Effector memory CD8-positive, alpha-beta T cell (primary cell): Measurements from ENCODE around the gene RNFT2.
"Not testable (repeated sequence)": the region's sequence is repeated elsewhere in the genome, so short reads cannot be mapped to it uniquely, and the experiment has no call there.

Experiments
- ATAC-seq: fragments of 150-1000 bp; cut with Tn5 transposase; replicated peaks from 2 replicates; pipeline ENCODE4 v1.10.0; 2021; ENCODE audit warnings: mild to moderate bottlenecking, moderate library complexity
- DNase-seq, 3 experiments: peaks; one replicate each; pipeline ENCODE4 v3.0.0; 2021
- H3K27ac Mint-ChIP-seq, 2 donors: one replicate each; pipeline ENCODE4 v1.8.0; 2022; ENCODE audit warnings: mild to moderate bottlenecking in 2 of 2, mixed read lengths in 2 of 2, moderate library complexity in 2 of 2
- H3K27me3 Mint-ChIP-seq, 2 donors: one replicate each; pipeline ENCODE4 v1.8.0; 2022; ENCODE audit warnings: mixed read lengths in 2 of 2
- H3K36me3 Mint-ChIP-seq: one replicate; pipeline ENCODE4 v1.8.0; 2022; ENCODE audit warnings: mild to moderate bottlenecking, moderate library complexity, mixed read lengths; ENCODE audit not compliant: insufficient read depth
- H3K4me1 Mint-ChIP-seq, 2 donors: one replicate each; pipeline ENCODE4 v1.8.0; 2022; ENCODE audit warnings: low read depth in 2 of 2, mixed read lengths in 2 of 2
- H3K4me3 Mint-ChIP-seq, 2 donors: one replicate each; pipeline ENCODE4 v1.8.0; 2022; ENCODE audit warnings: mild to moderate bottlenecking in 2 of 2, mixed read lengths in 2 of 2, moderate library complexity in 2 of 2
- H3K9me3 Mint-ChIP-seq, 2 donors: one replicate each; pipeline ENCODE4 v1.8.0; 2022; ENCODE audit warnings: mixed read lengths in 2 of 2

The RNFT2 gene

GRCh38 chr12:116766285-116766684 is 28.2 kb downstream of the RNFT2 start:
- ATAC-seq (no peak), DNase-seq (no peak)
- H3K27ac Mint-ChIP-seq: no peak overlapping the region
- peaks cover 2% of the 10 kb centered on the region for H3K36me3 Mint-ChIP-seq
- H3K27me3 Mint-ChIP-seq: no peaks in the 10 kb centered on the region
- no peaks in the 10 kb centered on the region for H3K4me1 Mint-ChIP-seq
- H3K4me3 Mint-ChIP-seq: no peak overlapping the region
- H3K9me3 Mint-ChIP-seq: no peaks in the 10 kb centered on the region

GRCh38 chr12:116766746-116767145 is 28.6 kb downstream of the RNFT2 start:
- ATAC-seq (no peak), DNase-seq (no peak)
- H3K4me3 Mint-ChIP-seq: no peak overlapping the region
- H3K9me3 Mint-ChIP-seq: no peaks in the 10 kb centered on the region
- H3K27ac Mint-ChIP-seq: no peak overlapping the region
- H3K36me3 Mint-ChIP-seq: peaks cover 2% of the 10 kb centered on the region
- H3K4me1 Mint-ChIP-seq: no peaks in the 10 kb centered on the region
- H3K27me3 Mint-ChIP-seq: no peaks in the 10 kb centered on the region

- no peak for ATAC-seq
- H3K4me1 Mint-ChIP-seq: no peaks in the 10 kb centered on the region
- H3K4me3 Mint-ChIP-seq: no peak overlapping the region
- H3K27ac Mint-ChIP-seq: no peak overlapping the region
- H3K36me3 Mint-ChIP-seq: no peaks in the 10 kb centered on the region
- DNase-seq: no peak
- H3K9me3 Mint-ChIP-seq: no peaks in the 10 kb centered on the region
- no peaks in the 10 kb centered on the region for H3K27me3 Mint-ChIP-seq
Measured at GRCh38 chr12:116771651-116772050, 33.5 kb downstream of the RNFT2 start.

- Mint-ChIP-seq H3K27ac (no peak overlapping the region), H3K36me3 (no peaks in the 10 kb centered on the region)
- no peak for DNase-seq
Measured at GRCh38 chr12:116773276-116773731, 35.2 kb downstream of the RNFT2 start.

GRCh38 chr12:116774020-116774419 is 35.9 kb downstream of the RNFT2 start:
- no peak overlapping the region for H3K4me3 Mint-ChIP-seq
- DNase-seq (no peak), ATAC-seq (no peak)
- H3K9me3 Mint-ChIP-seq: no peaks in the 10 kb centered on the region
- no peaks in the 10 kb centered on the region for H3K27me3 Mint-ChIP-seq
- H3K36me3 Mint-ChIP-seq: no peaks in the 10 kb centered on the region
- no peaks in the 10 kb centered on the region for H3K4me1 Mint-ChIP-seq
- no peak overlapping the region for H3K27ac Mint-ChIP-seq

More at GRCh38 chr12:116773276-116773731, 35.2 kb downstream of the RNFT2 start:
- Mint-ChIP-seq H3K4me3 (no peak overlapping the region), H3K27me3 (no peaks in the 10 kb centered on the region), H3K9me3 (no peaks in the 10 kb centered on the region), H3K4me1 (no peaks in the 10 kb centered on the region)
- no peak for ATAC-seq

- ATAC-seq (no peak), DNase-seq (no peak)
- no peaks in the 10 kb centered on the region for H3K27me3 Mint-ChIP-seq
- no peaks in the 10 kb centered on the region for H3K36me3 Mint-ChIP-seq
- H3K9me3 Mint-ChIP-seq: no peaks in the 10 kb centered on the region
- H3K4me1 Mint-ChIP-seq: no peaks in the 10 kb centered on the region
- H3K27ac Mint-ChIP-seq: no peak overlapping the region
- H3K4me3 Mint-ChIP-seq: no peak overlapping the region
Measured at GRCh38 chr12:116777245-116777644, 39.1 kb downstream of the RNFT2 start.

GRCh38 chr12:116779597-116779996 is 41.5 kb downstream of the RNFT2 start:
- no peak for DNase-seq
- Mint-ChIP-seq H3K4me1 (no peaks in the 10 kb centered on the region), H3K27me3 (no peaks in the 10 kb centered on the region), H3K27ac (no peak overlapping the region), H3K4me3 (no peak overlapping the region), H3K36me3 (no peaks in the 10 kb centered on the region), H3K9me3 (no peaks in the 10 kb centered on the region)
- no peak for ATAC-seq

GRCh38 chr12:116780942-116781341 is 42.8 kb downstream of the RNFT2 start:
- DNase-seq (no peak), ATAC-seq (no peak)
- no peak overlapping the region for H3K27ac Mint-ChIP-seq
- no peak overlapping the region for H3K4me3 Mint-ChIP-seq
- H3K36me3 Mint-ChIP-seq: no peaks in the 10 kb centered on the region
- H3K27me3 Mint-ChIP-seq: no peaks in the 10 kb centered on the region
- no peaks in the 10 kb centered on the region for H3K4me1 Mint-ChIP-seq
- H3K9me3 Mint-ChIP-seq: no peaks in the 10 kb centered on the region

GRCh38 chr12:116783525-116784237 is 45.6 kb downstream of the RNFT2 start:
- no peaks in the 10 kb centered on the region for H3K27me3 Mint-ChIP-seq
- H3K27ac Mint-ChIP-seq: no peak overlapping the region
- ATAC-seq (no peak), DNase-seq (no peak)
- no peaks in the 10 kb centered on the region for H3K4me1 Mint-ChIP-seq
- no peaks in the 10 kb centered on the region for H3K36me3 Mint-ChIP-seq
- H3K4me3 Mint-ChIP-seq: no peak overlapping the region
- no peaks in the 10 kb centered on the region for H3K9me3 Mint-ChIP-seq

- Mint-ChIP-seq H3K36me3 (no peaks in the 10 kb centered on the region), H3K9me3 (no peaks in the 10 kb centered on the region), H3K27ac (no peak overlapping the region), H3K4me3 (no peak overlapping the region), H3K27me3 (no peaks in the 10 kb centered on the region), H3K4me1 (no peaks in the 10 kb centered on the region)
- ATAC-seq (no peak), DNase-seq (no peak)
Measured at GRCh38 chr12:116784238-116784612, 46.1 kb downstream of the RNFT2 start.

- ATAC-seq, H3K4me3 Mint-ChIP-seq, DNase-seq, H3K4me1 Mint-ChIP-seq, H3K27ac Mint-ChIP-seq, H3K9me3 Mint-ChIP-seq, H3K36me3 Mint-ChIP-seq, H3K27me3 Mint-ChIP-seq: not testable (repeated sequence)
Measured at GRCh38 chr12:116789562-116789961, 51.4 kb downstream of the RNFT2 start.

GRCh38 chr12:116790066-116790465 is 52.0 kb downstream of the RNFT2 start:
- Mint-ChIP-seq H3K4me1 (no peaks in the 10 kb centered on the region), H3K27ac (no peak overlapping the region), H3K36me3 (no peaks in the 10 kb centered on the region), H3K9me3 (no peaks in the 10 kb centered on the region), H3K4me3 (no peak overlapping the region), H3K27me3 (no peaks in the 10 kb centered on the region)
- DNase-seq (no peak), ATAC-seq (no peak)

- no peak for DNase-seq
- Mint-ChIP-seq H3K36me3 (peaks cover 2% of the 10 kb centered on the region), H3K27me3 (no peaks in the 10 kb centered on the region), H3K4me1 (no peaks in the 10 kb centered on the region), H3K9me3 (no peaks in the 10 kb centered on the region), H3K27ac (no peak overlapping the region), H3K4me3 (no peak overlapping the region)
- no peak for ATAC-seq
Measured at GRCh38 chr12:116792403-116792802, 54.3 kb downstream of the RNFT2 start.

- Mint-ChIP-seq H3K4me1 (no peaks in the 10 kb centered on the region), H3K4me3 (no peak overlapping the region), H3K9me3 (no peaks in the 10 kb centered on the region), H3K27ac (no peak overlapping the region), H3K36me3 (peaks cover 2% of the 10 kb centered on the region), H3K27me3 (no peaks in the 10 kb centered on the region)
- DNase-seq (no peak), ATAC-seq (no peak)
Measured at GRCh38 chr12:116794725-116795124, 56.6 kb downstream of the RNFT2 start.
